GM18505 (cell line): ENCODE measurements around the gene SLC22A7.

Experiments used
- ATAC-seq: cut with Tn5 transposase; IDR thresholded peaks from one replicate; pipeline ENCODE4 v1.9.1; 2021; ENCODE audit not compliant: unreplicated experiment
- POLR2A ChIP-seq: IDR thresholded peaks from 4 replicates; pipeline ENCODE4 v1.6.1; 2011; ENCODE audit warnings: borderline replicate concordance; ENCODE audit not compliant: insufficient read depth, insufficient read length; ENCODE audit errors: extremely low read depth

Gene SLC22A7

GRCh38 chr6:43304882-43305281 lies 6.8 kb downstream of the SLC22A7 start:
- no peak for TF ChIP-seq POLR2A
- ATAC-seq, result no peak

- no peak for ATAC-seq
- TF ChIP-seq POLR2A, result no peak
These were observed 8.0 kb downstream of the SLC22A7 start for GRCh38 chr6:43306086-43306485.

GRCh38 chr6:43307451-43308100 lies 9.5 kb downstream of the SLC22A7 start:
- no peak for TF ChIP-seq POLR2A

GRCh38 chr6:43308101-43308989 lies 10.3 kb downstream of the SLC22A7 start, which contains the start of gene CRIP3:
Gene CRIP3, minus strand, starts transcription at chr6:43308826. Its CDS starts 34 bp downstream, at chr6:43308792.
- no peak for ATAC-seq
- no peak for TF ChIP-seq POLR2A

More at GRCh38 chr6:43307451-43308100, 9.5 kb downstream of the SLC22A7 start:
- ATAC-seq, result no peak

- no peak for TF ChIP-seq POLR2A
- ATAC-seq, result no peak
These were observed 11.0 kb downstream of the SLC22A7 start for GRCh38 chr6:43308990-43309477.

GRCh38 chr6:43310134-43310533 lies 12.1 kb downstream of the SLC22A7 start:
- no peak for TF ChIP-seq POLR2A
- ATAC-seq, result no peak

GRCh38 chr6:43310624-43311023 lies 12.6 kb downstream of the SLC22A7 start:
- no peak for ATAC-seq
- TF ChIP-seq POLR2A, result no peak

GRCh38 chr6:43311666-43312065 lies 13.6 kb downstream of the SLC22A7 start:
- TF ChIP-seq POLR2A, result no peak
- no peak for ATAC-seq

GRCh38 chr6:43313813-43314212 lies 15.8 kb downstream of the SLC22A7 start:
- TF ChIP-seq POLR2A, result no peak
- no peak for ATAC-seq

GRCh38 chr6:43318011-43318410 lies 20.0 kb downstream of the SLC22A7 start:
- no peak for ATAC-seq
- TF ChIP-seq POLR2A, result no peak

- TF ChIP-seq POLR2A, result no peak
- no peak for ATAC-seq
These were observed 27.8 kb downstream of the SLC22A7 start for GRCh38 chr6:43325876-43326275.

- no peak for ATAC-seq
- TF ChIP-seq POLR2A, result no peak
These were observed 30.5 kb downstream of the SLC22A7 start for GRCh38 chr6:43328528-43328927.

- no peak for TF ChIP-seq POLR2A
- no peak for ATAC-seq
These were observed 33.4 kb downstream of the SLC22A7 start for GRCh38 chr6:43331470-43331869.

GRCh38 chr6:43331891-43332290 lies 33.8 kb downstream of the SLC22A7 start:
- no peak for ATAC-seq
- no peak for TF ChIP-seq POLR2A

GRCh38 chr6:43334466-43335095 lies 36.5 kb downstream of the SLC22A7 start:
- TF ChIP-seq POLR2A, result no peak
- ATAC-seq, result no peak
